ENCODE data around the gene CDH4. TPM values are rescaled to one million over a fixed set of nuclear protein-coding genes. Genes with fewer than 3 reads are reported as not detected.

The CDH4 gene
- total RNA-seq, 6 donors from 2014 or later: 0.20 to 1.0 (median 0.40) TPM; not detected in 1

DNA sequence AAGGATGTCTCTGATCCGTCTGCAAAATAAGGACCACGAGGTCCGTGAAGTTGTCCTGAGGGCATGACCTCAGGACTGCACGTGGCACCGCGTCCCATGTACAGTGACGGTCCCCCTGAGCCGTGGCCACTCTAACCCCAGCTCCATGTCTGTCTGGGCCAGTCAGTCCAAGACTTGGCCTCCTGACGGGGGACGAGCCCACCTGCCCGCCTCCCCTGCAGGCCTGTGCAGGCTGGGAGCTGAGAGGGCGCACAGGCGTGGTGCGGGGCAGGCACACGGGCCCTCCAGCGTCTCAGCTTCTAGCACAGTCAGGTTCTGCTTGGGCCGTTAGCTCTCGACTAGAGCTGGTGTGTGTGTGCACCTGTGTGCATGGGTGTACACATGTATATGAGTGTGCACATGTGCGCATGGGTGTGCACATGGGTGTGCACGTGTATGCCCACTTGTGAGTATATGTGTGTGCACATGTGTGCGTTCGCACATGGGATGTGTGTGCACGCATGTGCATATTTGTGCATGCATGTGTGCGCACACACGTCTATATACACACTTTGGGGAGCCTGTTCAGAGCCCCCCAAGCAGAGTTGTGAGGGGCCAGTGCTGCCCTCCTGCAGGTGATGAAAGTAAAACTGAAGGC, 506.6 kb downstream of the CDH4 start:
- Histone ChIP-seq H3K4me1 (no peaks in the 10 kb centered on the region), H3K27ac (no peak overlapping the region), H3K4me3 (no peak overlapping the region), H3K36me3 (no peaks in the 10 kb centered on the region), H3K27me3 (no peaks in the 10 kb centered on the region), H3K9me3 (no peaks in the 10 kb centered on the region)
- TF ChIP-seq EP300 (IDR thresholded peaks at IDR 0.05) (no peak), POLR2A (IDR thresholded peaks at IDR 0.05) (no peak)
- TF ChIP-seq, protein P1, sequence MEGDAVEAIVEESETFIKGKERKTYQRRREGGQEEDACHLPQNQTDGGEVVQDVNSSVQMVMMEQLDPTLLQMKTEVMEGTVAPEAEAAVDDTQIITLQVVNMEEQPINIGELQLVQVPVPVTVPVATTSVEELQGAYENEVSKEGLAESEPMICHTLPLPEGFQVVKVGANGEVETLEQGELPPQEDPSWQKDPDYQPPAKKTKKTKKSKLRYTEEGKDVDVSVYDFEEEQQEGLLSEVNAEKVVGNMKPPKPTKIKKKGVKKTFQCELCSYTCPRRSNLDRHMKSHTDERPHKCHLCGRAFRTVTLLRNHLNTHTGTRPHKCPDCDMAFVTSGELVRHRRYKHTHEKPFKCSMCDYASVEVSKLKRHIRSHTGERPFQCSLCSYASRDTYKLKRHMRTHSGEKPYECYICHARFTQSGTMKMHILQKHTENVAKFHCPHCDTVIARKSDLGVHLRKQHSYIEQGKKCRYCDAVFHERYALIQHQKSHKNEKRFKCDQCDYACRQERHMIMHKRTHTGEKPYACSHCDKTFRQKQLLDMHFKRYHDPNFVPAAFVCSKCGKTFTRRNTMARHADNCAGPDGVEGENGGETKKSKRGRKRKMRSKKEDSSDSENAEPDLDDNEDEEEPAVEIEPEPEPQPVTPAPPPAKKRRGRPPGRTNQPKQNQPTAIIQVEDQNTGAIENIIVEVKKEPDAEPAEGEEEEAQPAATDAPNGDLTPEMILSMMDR (IDR thresholded peaks at IDR 0.05): no peak
- 85 to 92% methylated on average over 13 to 25 of the region's 25 CpGs for WGBS, 2 donors
- no peak for ATAC-seq (ENCODE audit: low FRiP score in 2 of 2)
- peak in 1 of 2 donors; percentile 69 for DNase-seq

DNA sequence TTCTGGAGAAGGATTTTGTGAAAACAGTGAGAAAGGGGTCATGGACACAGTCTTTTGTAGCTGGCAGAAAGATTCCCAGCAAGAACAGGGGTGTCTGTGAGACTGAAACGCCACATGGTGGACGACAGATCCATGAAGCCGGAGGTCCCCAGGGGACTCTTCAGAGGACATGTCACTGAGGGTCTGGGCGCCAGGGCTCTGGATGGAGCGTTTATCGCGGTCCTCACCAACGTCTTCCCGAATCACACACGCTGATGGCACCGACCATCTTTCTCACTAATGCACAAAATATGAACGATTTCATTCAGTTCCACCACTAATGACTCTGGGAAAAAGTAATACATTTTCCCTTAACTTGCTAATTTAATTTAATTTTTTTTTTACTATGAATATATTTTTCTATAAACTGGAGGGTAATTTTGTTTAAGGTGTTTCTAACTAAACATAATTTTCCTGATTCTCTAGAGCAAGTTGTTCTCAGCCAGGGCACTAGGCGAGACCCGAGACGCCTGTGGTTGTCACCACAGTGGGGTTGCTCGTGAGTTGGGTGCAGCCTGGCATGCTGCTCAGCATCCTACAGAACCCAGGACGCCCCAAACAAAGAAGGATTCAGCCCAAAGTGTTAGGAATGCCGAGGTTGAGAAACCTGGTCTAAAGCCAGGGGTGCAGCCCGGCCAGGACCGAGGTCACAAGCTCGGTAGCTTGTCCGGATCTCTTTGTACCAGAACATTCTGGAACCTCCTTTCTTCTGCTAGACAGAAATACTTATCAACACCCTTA, 507.4 kb downstream of the CDH4 start:
- ATAC-seq (ENCODE audit: low FRiP score in 2 of 2): no peak
- H3K4me3 ChIP-seq: no peak overlapping the region
- H3K4me1 ChIP-seq: no peaks in the 10 kb centered on the region
- 87 to 88% methylated on average over 22 of the region's 22 CpGs for WGBS, 2 donors
- H3K27ac ChIP-seq: no peak overlapping the region
- no peak for DNase-seq
- H3K27me3 ChIP-seq: no peaks in the 10 kb centered on the region
- no peaks in the 10 kb centered on the region for H3K9me3 ChIP-seq
- no peaks in the 10 kb centered on the region for H3K36me3 ChIP-seq
- TF ChIP-seq EP300 (IDR thresholded peaks at IDR 0.05) (no peak), POLR2AphosphoS5 (IDR thresholded peaks at IDR 0.05) (no peak), POLR2A (IDR thresholded peaks at IDR 0.05) (no peak)
- TF ChIP-seq, protein P1 (IDR thresholded peaks at IDR 0.05): no peak

DNA sequence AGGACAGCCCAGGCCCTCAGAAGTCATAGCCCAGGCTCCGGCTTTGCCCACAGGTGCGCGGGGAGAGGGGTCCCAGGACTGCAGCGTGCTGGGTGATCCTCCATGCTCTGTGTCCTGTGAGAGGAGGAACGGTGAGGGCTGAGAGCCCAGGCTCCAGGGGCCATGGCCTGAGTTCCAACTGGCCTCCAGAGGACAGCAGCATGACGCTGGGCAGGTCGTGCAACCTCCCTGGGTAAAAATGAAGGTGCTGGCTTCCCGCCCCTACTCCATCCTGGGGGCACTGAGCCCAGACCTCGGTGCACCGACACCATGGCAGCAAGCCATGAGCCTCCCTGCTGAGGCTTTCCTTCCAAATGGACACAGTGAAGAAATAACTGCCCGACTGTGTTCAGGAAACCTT, 508.3 kb downstream of the CDH4 start:
- Histone ChIP-seq H3K27ac (no peak overlapping the region), H3K27me3 (no peaks in the 10 kb centered on the region), H3K4me1 (no peaks in the 10 kb centered on the region), H3K4me3 (no peak overlapping the region), H3K36me3 (no peaks in the 10 kb centered on the region), H3K9me3 (no peaks in the 10 kb centered on the region)
- TF ChIP-seq, protein P1 (IDR thresholded peaks at IDR 0.05): no peak
- TF ChIP-seq POLR2A (IDR thresholded peaks at IDR 0.05) (no peak), POLR2AphosphoS5 (IDR thresholded peaks at IDR 0.05) (no peak), EP300 (IDR thresholded peaks at IDR 0.05) (no peak)
- no peak for ATAC-seq (ENCODE audit: low FRiP score in 2 of 2)
- 75 to 80% methylated on average over 10 to 11 of the region's 11 CpGs for WGBS, 2 donors
- DNase-seq: no peak

DNA sequence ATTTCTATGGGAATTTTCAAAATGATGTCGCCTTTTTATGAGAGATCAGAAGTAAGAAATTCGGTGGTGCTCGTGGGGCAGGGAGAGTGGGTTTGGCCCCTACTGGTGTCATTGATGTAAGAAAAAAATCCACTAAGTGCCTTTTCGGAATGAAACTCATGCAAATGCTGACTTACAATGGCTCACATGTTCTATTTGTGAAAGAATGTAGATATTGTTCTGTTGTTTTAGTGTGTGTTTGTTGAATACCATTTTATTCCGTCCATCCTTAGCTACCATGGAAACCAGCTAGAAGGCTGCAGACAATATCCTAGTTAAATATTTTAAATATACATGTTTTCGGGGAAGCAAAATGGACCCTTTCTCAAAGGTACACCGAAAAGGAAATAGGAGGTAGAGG, 508.7 kb downstream of the CDH4 start:
- no peak overlapping the region for H3K4me3 ChIP-seq
- no peaks in the 10 kb centered on the region for H3K4me1 ChIP-seq
- TF ChIP-seq, protein P1 (IDR thresholded peaks at IDR 0.05): no peak
- TF ChIP-seq POLR2A (IDR thresholded peaks at IDR 0.05): no peak
- no peak for TF ChIP-seq EP300 (IDR thresholded peaks at IDR 0.05)
- TF ChIP-seq POLR2AphosphoS5 (IDR thresholded peaks at IDR 0.05): no peak
- H3K27me3 ChIP-seq: no peaks in the 10 kb centered on the region
- ATAC-seq (ENCODE audit: low FRiP score in 2 of 2) (no peak), DNase-seq (no peak)
- no peaks in the 10 kb centered on the region for H3K9me3 ChIP-seq
- 76 to 82% methylated on average over 7 of the region's 7 CpGs for WGBS, 2 donors
- no peak overlapping the region for H3K27ac ChIP-seq
- no peaks in the 10 kb centered on the region for H3K36me3 ChIP-seq

All from upper lobe of left lung (tissue), 6 donors.